ENCODE measurements around the gene FAF1.

FAF1 gene

DNA sequence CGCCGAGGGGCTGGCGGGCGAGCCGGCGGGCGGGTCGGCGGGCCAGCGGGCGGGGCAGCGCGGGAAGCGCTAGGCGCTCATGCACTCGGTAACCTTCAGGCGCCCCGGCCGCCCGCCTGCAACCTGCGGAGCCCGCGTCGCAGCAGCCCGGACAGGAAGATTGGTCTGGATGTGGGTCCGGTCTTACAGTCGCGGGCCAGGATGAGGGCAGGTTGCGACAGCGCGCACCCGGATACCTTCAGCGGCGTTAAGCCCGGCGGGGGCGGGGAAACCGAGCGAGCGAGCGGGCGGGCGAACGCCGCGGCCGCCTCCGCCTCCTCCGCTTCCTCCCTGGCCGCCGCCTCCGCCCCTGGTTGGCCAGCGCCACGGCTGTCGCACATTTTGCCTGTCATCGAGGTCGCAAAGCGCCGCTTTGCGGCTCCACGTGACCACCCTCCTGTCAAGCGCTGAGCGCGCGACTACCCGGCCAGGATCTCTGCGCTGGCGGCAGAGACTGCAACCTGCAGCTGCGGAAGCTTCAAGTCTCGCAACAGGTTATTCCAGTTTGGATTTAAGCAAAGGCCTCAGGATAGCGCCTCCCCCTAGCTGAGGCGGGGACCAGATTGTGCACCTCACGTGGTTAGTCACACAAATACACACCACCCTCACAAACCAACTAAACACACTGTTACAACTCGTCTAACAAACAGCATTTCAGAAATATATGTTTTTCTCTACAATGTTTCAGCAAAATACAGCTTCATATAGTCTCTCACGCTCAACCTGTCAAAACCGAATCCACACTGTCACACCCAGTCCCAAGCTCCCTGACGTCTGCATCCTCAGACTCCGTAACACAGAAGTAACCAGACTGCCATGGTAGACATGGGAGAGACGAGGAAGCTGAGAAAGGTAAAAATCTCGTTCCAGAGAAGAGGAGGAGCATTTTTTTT lies at the start of gene FAF1:
TSS of gene FAF1 (minus strand) at position 355 of the 932 bp plus-strand sequence. CDS start 456 bp downstream, outside the sequence.
- Histone ChIP-seq H3K36me3 (ENCODE audit: control insufficient read depth in 2 of 2, insufficient read depth in 1 of 2, low read length in 2 of 2) (peaks cover 0 to 8% of the 10 kb centered on the region in 2 experiments; a peak in 1 of 3 replicates), H3K4me1 (ENCODE audit: control insufficient read depth, insufficient read depth, low read length) (no peaks in the 10 kb centered on the region), H3K9me3 (ENCODE audit: control insufficient read depth, insufficient read depth, low read depth, low read length) (no peaks in the 10 kb centered on the region), H3K27ac (ENCODE audit: extremely low read depth, low read depth, low read length) (peak within 1 kb of the TSS; percentile 87), H3K4me3 (ENCODE audit: low read depth, low read length) (peak within 1 kb of the TSS; percentile 99)
- ChIA-PET POLR2A (interaction anchor here (1.0 to 3.8 kb wide), 9 partner anchors 9 to 275 kb away, joined by 3 to 64 read pairs (median 5); partner anchors contain the start of genes CDKN2C and RNF11), CTCF (interaction anchor here (0.6 to 3.3 kb wide), 11 partner anchors 9 to 508 kb away, joined by 3 to 15 read pairs (median 3); partner anchors contain the start of gene CDKN2C)
- TF ChIP-seq OVOL3 (tag by site-specific recombination; IDR thresholded peaks at IDR 0.05) (peak; percentile 49; the same call in 1 of the 2 replicates), ZNF121 (tag by site-specific recombination; IDR thresholded peaks at IDR 0.05) (peak; percentile 9; the same call in 1 of the 2 replicates), ZNF514 (tag by site-specific recombination; IDR thresholded peaks at IDR 0.05) (no peak), ZNF19 (tag by site-specific recombination; IDR thresholded peaks at IDR 0.05; ENCODE audit: low read depth) (no peak), ZNF555 (tag by site-specific recombination; conservative IDR thresholded peaks at IDR 0.05) (no peak), ZNF501 (tag by site-specific recombination; IDR thresholded peaks at IDR 0.05) (peak; percentile 94), ZFP3 (tag by site-specific recombination; IDR thresholded peaks at IDR 0.05; ENCODE audit: low read depth) (no peak), FEZF1 (tag by site-specific recombination; IDR thresholded peaks at IDR 0.05) (0 out of 2 replicates have a peak, but pooled peaks have one; percentile 35), ZNF558 (tag by site-specific recombination; IDR thresholded peaks at IDR 0.05) (0 out of 2 replicates have a peak, but pooled peaks have one; percentile 26), ZBTB48 (tag by site-specific recombination; IDR thresholded peaks at IDR 0.05) (peak; percentile 11; the same call in 1 of the 2 replicates), KLF8 (tag by site-specific recombination; IDR thresholded peaks at IDR 0.05) (peak; percentile 98), SP7 (tag by site-specific recombination; IDR thresholded peaks at IDR 0.05) (peak; percentile 70; the same call in 1 of the 2 replicates), ZNF266 (tag by site-specific recombination; IDR thresholded peaks at IDR 0.05; ENCODE audit: low read depth) (no peak), GLI4 (tag by site-specific recombination; IDR thresholded peaks at IDR 0.05) (no peak), ZNF146 (tag by site-specific recombination; IDR thresholded peaks at IDR 0.05) (peak; percentile 57; the same call in 1 of the 2 replicates), ZNF423 (tag by site-specific recombination; IDR thresholded peaks at IDR 0.05) (no peak), ZNF302 (tag by site-specific recombination; IDR thresholded peaks at IDR 0.05; ENCODE audit: low read depth) (no peak)
- TF ChIP-seq, protein P1, sequence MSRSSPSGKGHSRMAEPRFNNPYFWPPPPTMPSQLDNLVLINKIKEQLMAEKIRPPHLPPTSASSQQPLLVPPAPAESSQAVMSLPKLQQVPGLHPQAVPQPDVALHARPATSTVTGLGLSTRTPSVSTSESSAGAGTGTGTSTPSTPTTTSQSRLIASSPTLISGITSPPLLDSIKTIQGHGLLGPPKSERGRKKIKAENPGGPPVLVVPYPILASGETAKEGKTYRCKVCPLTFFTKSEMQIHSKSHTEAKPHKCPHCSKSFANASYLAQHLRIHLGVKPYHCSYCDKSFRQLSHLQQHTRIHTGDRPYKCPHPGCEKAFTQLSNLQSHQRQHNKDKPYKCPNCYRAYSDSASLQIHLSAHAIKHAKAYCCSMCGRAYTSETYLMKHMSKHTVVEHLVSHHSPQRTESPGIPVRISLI (tag by site-specific recombination; IDR thresholded peaks at IDR 0.05), result no peak
- TF ChIP-seq, protein P2, sequence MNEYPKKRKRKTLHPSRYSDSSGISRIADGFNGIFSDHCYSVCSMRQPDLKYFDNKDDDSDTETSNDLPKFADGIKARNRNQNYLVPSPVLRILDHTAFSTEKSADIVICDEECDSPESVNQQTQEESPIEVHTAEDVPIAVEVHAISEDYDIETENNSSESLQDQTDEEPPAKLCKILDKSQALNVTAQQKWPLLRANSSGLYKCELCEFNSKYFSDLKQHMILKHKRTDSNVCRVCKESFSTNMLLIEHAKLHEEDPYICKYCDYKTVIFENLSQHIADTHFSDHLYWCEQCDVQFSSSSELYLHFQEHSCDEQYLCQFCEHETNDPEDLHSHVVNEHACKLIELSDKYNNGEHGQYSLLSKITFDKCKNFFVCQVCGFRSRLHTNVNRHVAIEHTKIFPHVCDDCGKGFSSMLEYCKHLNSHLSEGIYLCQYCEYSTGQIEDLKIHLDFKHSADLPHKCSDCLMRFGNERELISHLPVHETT (tag by site-specific recombination; IDR thresholded peaks at IDR 0.05), result peak; percentile 88
- TF ChIP-seq, protein P3, sequence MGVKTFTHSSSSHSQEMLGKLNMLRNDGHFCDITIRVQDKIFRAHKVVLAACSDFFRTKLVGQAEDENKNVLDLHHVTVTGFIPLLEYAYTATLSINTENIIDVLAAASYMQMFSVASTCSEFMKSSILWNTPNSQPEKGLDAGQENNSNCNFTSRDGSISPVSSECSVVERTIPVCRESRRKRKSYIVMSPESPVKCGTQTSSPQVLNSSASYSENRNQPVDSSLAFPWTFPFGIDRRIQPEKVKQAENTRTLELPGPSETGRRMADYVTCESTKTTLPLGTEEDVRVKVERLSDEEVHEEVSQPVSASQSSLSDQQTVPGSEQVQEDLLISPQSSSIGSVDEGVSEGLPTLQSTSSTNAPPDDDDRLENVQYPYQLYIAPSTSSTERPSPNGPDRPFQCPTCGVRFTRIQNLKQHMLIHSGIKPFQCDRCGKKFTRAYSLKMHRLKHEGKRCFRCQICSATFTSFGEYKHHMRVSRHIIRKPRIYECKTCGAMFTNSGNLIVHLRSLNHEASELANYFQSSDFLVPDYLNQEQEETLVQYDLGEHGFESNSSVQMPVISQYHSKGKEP (tag by site-specific recombination; IDR thresholded peaks at IDR 0.05), result peak; percentile 99
- TF ChIP-seq, protein P4, sequence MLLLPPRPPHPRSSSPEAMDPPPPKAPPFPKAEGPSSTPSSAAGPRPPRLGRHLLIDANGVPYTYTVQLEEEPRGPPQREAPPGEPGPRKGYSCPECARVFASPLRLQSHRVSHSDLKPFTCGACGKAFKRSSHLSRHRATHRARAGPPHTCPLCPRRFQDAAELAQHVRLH (tag by site-specific recombination; IDR thresholded peaks at IDR 0.05), result peak; percentile 88
- TF ChIP-seq, protein P5, sequence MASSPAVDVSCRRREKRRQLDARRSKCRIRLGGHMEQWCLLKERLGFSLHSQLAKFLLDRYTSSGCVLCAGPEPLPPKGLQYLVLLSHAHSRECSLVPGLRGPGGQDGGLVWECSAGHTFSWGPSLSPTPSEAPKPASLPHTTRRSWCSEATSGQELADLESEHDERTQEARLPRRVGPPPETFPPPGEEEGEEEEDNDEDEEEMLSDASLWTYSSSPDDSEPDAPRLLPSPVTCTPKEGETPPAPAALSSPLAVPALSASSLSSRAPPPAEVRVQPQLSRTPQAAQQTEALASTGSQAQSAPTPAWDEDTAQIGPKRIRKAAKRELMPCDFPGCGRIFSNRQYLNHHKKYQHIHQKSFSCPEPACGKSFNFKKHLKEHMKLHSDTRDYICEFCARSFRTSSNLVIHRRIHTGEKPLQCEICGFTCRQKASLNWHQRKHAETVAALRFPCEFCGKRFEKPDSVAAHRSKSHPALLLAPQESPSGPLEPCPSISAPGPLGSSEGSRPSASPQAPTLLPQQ (tag by site-specific recombination; IDR thresholded peaks at IDR 0.05), result peak; percentile 75; the same call in 1 of the 2 replicates
- TF ChIP-seq, protein P6, sequence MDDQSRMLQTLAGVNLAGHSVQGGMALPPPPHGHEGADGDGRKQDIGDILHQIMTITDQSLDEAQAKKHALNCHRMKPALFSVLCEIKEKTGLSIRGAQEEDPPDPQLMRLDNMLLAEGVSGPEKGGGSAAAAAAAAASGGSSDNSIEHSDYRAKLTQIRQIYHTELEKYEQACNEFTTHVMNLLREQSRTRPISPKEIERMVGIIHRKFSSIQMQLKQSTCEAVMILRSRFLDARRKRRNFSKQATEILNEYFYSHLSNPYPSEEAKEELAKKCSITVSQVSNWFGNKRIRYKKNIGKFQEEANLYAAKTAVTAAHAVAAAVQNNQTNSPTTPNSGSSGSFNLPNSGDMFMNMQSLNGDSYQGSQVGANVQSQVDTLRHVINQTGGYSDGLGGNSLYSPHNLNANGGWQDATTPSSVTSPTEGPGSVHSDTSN (CRISPR knock-in tag; IDR thresholded peaks at IDR 0.05), result peak; percentile 90; the same call in 1 of the 2 replicates
- TF ChIP-seq, protein P7, sequence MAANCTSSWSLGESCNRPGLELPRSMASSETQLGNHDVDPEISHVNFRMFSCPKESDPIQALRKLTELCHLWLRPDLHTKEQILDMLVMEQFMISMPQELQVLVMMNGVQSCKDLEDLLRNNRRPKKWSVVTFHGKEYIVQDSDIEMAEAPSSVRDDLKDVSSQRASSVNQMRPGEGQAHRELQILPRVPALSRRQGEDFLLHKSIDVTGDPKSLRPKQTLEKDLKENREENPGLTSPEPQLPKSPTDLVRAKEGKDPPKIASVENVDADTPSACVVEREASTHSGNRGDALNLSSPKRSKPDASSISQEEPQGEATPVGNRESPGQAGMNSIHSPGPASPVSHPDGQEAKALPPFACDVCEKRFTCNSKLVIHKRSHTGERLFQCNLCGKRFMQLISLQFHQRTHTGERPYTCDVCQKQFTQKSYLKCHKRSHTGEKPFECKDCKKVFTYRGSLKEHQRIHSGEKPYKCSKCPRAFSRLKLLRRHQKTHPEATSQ (tag by site-specific recombination; IDR thresholded peaks at IDR 0.05), result peak; percentile 78; the same call in 1 of the 2 replicates
- TF ChIP-seq, protein P8, sequence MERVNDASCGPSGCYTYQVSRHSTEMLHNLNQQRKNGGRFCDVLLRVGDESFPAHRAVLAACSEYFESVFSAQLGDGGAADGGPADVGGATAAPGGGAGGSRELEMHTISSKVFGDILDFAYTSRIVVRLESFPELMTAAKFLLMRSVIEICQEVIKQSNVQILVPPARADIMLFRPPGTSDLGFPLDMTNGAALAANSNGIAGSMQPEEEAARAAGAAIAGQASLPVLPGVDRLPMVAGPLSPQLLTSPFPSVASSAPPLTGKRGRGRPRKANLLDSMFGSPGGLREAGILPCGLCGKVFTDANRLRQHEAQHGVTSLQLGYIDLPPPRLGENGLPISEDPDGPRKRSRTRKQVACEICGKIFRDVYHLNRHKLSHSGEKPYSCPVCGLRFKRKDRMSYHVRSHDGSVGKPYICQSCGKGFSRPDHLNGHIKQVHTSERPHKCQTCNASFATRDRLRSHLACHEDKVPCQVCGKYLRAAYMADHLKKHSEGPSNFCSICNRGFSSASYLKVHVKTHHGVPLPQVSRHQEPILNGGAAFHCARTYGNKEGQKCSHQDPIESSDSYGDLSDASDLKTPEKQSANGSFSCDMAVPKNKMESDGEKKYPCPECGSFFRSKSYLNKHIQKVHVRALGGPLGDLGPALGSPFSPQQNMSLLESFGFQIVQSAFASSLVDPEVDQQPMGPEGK (tag by site-specific recombination; IDR thresholded peaks at IDR 0.05), result peak; percentile 76

Data from HEK293 (cell line).